HG02840 (cell line): ENCODE data around the gene INPP5D.

ENCODE experiments used
- ATAC-seq: cut with Tn5 transposase; IDR thresholded peaks from one replicate; pipeline ENCODE4 v1.9.1; 2021; ENCODE audit warnings: mild to moderate bottlenecking, moderate library complexity, moderate number of reproducible peaks; ENCODE audit not compliant: unreplicated experiment, low FRiP score

Gene INPP5D

DNA sequence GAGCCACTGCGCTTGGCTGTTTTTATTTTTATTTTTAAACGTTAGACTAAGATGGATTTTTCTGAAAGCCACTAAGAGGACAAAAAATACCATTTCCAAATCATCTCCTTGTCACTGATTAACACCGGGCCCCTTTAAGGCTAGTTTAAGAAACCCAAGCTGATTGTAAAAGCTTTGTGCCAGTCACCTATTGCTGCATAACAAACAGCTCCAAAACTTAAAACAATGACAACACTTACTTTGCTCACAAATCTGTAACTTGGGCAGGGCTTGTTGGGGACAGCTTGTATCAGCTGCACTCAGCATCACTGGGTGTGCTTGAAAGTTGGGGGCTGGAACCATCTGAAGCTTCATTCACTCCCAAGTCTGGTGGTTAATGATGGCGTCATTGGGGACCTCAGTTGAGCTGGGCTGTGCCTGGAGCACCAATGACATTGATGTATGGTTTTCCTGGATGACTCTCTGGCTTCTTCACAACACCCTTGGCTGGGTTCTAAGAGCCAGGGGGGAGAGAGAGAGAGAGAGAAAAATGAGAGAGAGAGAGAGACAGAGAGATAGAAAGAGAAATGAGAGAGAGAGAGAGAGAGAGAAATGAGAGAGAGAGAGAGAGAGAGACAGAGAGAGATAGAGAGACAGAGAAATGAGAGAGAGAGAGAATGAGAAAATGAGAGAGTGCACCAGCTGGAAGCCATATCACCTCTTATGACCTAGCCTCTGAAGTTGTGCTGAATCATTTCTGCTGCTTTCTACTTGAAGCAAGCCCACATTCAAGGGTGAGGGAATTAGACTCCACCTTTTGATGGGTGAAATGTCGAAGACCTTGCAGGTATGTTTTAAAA, 165.3 kb downstream of the INPP5D start:
- ATAC-seq = no peak

DNA sequence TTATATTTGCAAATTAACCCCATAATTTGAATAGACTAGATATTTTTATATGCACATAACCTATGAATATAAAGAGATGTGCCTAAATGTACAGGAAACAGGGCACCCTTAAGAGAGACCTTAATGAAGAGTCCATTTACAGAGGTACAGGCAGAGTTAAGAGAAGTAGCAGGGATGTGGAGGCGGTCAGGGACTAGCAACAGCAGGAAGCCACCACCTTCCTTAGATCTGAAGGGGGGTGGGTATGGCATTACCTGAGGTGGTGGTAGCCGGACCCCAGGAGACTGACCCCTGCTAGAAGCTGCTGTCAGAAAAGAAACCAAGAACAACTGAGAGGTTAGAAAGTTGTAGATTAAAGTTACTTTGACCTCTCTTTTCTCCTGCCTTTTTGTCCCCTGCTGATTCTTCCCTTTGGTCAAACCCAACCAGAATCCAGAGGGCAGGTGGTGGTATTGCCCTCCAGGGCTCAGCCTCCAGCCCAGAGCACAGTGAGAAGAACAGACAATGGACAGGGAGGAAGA, 166.4 kb downstream of the INPP5D start:
- ATAC-seq = no peak

DNA sequence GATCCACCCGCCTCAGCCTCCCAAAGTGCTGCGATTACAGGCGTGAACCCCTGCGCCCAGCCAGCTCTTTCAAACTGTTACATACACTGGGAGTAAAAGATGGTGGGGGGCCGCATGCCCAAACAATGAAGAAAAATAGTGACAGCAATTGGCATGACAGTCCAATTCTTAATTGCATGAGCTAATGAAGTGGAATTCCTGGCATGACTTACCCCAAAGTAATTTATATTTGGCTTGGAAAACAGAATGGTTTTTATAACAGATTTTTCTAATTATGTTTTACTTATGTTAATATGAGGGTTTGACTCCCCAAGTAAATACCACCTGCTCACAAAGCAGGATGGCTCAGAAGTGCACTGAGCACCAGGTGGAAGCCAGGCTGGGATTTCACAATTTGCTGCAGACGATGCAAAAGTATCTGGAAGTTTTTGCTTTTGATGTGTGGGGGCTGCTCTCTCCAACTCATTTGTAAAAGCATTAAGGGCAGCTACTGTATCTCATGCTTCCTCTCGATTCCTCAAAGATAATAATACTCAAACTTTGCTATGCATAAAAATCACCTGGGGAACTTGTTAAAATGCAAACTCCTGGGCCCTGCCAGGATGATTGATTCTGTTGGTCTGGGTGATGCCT, 167.3 kb downstream of the INPP5D start:
- ATAC-seq = no peak

DNA sequence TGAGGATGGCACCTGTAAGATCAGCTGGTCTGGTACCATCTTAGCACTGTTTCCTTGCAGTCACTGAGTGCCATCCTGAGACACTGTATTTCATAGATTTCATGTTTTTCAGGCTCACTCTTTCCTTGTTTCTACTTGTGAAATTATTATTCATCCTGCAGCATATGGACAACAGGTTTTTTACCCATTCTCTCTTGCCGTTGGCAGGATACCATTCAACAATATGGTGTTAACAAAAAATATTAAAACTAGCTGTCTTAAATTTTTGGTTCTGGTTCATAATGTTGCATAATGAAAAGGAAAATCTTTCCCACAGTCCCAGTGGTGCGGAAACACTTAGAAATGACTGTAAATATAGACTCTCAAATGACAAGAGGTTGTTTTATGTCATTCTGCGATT, 168.2 kb downstream of the INPP5D start:
- no peak for ATAC-seq

DNA sequence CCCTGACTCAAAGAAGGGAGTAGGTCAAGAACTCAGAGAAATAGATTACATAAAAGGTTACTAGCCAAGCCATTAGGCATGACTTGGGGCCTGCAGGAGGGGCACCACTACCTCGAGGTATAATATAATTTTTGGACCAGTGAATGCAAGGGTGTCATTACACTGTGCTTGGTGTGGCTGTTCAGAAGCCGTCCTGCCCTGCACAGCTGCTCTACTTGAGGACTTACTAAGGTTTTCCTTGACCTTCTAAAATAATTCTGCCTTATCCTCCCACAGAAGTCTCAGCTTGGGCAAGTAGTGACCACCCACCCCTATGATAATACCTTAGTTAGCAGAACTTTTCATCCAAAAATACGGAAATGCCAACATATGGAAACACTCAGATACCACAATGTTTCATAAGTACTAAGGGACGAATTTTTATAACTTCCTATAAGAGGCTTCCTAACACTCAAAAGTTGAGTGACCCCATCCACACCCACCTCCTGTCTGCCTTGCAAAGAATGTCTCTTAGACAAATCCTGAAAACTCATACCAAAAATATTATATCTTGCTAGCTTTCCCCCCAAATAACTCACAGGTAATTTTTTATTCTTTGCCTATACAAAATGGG, 173.6 kb downstream of the INPP5D start:
- ATAC-seq = no peak

DNA sequence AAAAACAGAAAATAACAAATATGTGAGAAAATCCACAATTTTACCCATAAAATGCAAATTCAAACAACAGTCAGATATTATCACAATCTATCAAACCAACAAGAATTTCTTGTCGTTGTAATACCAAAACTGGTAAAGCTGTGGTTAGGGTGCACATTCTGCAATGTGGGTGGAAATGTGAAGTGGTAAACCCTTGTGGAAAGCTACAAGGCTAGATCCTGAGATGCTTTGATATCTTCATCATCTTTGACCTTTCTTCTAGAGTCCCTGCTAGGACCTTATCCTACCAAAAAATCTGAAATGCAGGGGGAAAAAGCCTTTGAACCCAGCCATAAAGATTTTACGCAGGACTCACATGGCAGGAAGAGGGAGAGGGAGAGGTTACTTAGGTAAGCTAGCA, 174.1 kb downstream of the INPP5D start:
- no peak for ATAC-seq

DNA sequence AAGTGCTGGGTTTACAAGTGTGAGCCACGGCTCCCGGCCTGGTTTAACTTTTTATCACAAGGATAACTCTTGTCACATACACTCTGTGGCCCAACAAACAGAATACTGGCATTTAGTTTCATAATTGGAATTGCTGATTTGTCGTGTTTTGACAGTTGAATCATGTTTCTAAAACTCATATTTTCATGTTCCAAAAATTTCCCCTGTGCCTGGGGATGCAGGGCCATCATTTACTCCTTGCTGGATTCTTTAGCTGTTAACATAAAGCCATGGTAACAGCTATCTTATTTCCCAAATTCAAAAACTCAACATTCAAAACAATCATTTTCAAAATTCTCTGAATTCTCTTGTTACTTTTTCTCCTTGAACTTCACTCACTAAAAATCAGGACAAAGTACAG, 174.9 kb downstream of the INPP5D start:
- ATAC-seq = no peak

DNA sequence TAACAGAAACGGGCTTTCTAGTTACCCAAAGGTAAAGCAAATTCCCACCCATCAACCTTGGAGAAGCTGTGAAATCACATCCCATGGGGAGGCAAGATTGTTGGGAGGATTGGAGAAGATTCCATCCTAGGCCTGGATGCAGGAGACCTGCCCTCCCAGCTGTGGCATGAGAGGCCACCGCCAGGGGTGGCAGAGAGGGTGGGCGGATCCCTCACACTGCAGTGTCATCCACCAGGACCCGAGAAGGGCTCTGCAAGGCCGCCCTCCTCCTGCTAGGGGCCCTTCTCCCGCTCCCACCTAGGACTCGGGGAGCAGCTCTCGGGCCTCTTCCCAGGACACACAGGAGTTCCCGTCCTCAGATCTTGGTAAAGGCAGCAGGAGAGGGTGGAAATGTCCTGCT, 175.8 kb downstream of the INPP5D start:
- no peak for ATAC-seq

DNA sequence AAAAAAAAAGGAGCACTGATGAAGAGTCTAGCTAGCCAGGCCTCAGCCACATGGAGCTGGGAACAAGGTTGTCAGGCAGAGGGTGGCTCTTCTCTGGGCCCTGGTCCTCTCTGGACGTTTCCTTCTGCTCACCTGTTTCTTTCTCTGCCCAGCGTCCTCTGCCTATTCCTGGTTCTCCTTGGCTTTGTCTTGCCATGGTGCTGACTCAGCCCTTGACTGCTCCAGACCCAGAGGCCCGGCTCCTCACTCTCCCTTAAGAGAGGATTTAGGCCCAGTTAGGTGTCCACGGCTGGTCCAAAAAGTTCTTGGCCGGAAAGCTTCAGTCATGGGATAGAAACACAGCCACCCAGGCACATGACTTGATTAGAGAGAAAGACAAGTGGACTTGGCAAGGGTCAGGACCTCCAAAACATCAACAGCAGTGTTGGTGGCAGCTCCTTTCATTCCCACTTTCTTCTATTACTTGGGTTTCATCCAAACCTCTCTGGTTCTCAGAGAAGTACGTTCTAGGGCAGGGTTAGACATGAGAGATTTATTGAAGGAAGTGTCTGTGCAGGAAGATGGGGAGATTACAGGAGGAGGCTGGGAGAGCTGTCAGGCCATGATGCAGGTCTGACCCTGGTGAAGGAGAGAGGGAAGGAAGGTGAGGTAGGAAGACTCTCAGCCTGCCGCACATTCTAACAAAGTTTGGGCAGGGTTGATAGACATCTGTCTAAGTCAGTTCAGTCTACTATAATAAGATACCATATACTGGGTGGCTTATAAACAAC, 176.9 kb downstream of the INPP5D start:
- ATAC-seq = no peak

DNA sequence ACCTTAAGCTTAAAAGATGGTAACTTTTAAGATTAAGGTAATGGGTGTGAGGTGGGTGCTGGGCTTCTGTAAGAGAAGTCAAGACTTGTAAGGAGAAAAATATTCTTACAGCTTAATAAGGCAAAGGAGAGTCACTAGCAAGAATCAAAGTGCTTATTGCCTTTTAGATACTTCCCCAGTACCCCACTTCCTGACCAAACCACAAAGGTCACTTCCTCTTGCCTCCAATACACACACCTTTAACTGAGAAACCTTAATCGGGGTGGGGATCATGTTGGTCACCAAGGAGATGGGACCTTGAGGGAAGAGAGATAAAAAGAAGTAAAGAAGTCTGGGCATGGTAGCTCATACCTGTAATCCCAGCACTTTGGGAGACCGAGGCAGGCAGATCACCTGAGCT, 180.8 kb downstream of the INPP5D start:
- no peak for ATAC-seq

DNA sequence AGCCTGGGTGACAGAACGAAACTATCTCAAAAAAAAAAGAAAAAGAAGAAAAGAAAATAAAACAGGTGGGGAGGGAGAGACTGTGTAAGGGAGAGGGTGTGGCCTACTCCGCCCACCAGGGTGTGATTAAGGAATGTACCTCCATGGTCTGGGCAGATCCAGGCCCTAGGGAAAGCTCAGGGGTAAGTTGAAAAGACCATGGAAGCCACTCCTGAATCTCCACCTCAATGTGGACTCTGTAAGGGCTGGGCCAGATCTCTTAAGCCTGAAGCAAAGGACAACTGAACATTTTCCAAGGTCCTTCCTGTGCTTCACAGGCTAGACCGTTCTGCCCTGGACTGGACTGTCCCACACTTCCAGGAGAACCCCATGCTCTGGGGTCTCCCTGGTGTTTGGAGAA, 181.7 kb downstream of the INPP5D start:
- no peak for ATAC-seq

DNA sequence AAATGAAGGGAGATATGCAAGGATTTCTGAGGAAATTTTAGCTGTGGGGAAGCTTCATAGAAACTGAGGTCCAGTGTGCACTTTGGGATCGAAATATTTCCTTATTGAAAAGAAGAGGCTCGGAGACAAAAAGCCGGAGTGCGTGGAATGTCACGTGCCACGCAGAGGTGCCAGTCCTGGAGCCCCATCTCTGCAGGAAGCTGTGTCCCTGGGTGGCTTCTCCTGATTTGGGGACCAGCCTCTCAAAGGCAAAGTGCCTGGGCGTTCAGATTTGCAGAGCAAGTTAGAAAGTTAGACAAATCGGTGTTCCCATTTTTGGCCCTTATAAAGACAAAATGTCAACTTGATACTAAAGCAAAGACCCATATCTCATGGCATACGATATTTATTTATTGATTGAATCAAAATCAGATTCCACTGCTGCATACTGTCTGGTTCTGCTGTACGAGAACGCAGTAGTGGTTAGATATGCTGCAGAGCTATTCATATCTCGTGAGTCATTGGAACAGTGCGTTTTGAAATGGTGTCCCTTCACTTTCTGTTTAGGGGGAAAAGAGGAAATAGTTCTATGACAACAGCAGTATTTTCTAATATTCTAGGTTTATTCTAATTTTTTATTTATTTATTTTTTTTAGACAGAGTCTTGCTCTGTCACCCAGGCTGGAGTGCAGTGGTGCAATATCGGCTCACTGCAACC, 182.2 kb downstream of the INPP5D start:
- no peak for ATAC-seq

DNA sequence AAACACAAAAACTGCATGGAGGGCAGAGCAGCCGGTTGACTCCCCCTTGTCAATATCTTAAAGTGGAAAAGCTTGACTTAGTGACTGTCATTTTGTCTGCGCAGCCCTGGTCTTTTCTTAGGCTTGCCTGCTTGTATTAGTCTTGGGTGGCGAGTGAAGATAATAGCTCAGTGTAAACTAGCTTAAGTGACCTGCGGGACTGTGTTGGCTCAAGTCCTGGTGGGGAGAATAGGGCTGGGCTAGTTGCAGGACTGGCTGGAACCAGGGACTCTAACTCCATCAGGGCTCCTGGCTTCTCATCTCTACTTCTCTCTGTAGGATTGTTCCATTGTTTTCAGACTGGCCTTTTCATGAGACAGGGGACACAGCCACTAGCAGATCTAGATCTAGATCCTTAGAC, 183.2 kb downstream of the INPP5D start:
- no peak for ATAC-seq

DNA sequence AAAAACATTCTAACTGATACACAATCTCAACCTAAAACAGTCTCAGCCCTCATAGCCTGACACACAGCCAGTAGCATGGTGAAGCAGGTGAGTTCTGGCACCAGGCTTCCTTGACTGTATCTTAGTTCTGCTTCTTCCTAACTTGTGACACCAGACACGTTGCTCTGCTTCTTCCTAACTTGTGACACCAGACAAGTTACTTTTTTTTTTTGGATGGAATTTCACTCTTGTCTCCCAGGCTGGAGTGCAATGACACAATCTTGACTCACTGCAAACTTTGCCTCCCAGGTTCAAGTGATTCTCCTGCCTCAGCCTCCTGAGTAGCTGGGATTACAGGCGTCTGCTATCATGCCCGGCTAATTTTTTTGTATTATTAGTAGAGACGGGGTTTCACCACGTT, 184.7 kb downstream of the INPP5D start:
- no peak for ATAC-seq

DNA sequence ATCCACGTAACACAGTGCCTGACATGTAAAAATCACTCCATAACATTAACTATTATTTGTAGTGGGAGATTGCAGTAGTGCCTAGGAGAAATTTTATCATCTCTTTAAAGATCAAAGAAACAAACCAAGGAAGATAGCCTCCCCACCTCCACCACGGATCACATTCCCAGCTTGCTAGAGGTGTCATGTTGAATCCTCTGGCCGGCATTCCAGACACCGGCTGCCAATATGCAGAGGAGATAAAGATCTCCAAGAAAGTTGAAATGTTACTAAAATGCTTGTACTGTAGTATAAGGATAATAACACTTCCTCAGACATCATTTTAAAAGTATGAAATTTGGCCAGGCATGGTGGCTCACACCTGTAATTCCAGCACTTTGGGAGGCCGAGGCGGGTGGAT, 185.3 kb downstream of the INPP5D start:
- ATAC-seq = no peak

DNA sequence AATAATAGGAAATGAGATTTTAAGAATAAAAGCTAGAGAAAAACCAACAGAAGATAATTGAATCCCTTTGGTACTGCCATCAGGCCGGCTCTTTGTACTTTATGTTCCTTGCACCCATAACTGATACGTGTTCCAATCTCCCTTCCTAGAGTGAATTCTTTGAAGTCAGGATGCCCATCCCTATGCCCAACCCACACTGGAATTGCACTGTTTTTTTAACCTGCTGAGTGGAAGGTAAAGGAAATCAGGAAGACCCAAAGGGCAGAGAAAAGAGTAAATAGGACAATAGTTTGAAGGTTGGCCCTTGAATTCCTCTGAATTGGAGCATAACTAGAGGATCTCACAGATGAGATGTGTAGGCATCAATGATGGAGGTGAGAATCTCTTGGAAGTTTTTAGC, 187.0 kb downstream of the INPP5D start:
- ATAC-seq = no peak

DNA sequence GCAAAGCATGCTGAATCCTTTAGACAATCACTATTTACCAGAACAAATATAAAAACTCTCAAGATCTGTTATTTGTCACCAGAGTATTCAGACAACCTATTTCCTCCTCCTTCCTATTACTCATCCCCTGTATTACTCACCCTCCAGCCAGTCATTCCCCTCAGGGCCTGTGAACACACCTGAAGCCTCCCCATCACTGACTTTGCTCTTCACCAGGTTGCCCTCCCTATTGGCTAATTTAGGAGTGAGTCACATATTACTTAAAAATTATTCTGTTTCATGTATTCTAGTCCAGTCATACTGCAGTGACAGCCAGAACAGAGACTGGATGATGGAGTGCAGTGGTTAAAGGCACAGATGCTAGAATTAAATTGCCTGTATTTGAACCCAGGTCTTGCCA, 187.6 kb downstream of the INPP5D start:
- ATAC-seq = no peak

DNA sequence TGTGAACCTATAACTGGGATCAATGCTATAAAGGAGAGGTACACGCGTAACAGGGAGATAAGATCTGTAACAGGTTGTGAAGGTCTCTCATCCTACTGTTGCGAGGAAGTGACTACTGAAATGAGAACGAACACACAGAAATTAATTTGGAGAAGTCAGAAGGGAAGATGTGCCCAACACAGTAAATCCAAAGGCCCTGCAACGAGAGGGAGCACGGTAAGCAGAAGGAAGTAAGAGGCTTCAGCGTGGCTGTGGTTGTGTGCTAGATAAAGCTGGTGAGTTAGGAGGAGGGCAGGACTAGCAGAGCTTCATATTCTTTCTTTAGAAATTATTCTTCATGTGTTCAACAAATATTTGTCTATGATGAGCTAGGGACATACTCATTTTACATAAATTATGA, 188.9 kb downstream of the INPP5D start:
- ATAC-seq = no peak

DNA sequence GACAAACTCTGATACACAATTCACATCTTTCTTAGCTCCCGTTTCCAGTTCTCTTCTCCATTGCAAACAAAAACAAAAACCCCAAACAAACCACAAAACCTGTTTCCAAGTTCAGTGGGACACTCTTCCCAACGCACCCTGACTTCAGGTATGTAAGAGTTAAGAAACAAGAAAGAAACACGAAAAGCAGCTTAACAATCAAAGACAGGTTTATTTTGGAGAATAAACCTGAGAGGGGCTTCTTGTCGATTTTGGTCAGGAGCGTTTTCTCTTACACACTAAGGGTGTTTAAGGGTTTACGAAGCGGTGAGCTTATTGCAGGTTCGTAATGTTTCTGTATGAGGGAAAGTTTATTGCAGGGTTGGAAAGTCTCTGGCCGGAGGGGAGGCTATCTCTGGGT, 190.4 kb downstream of the INPP5D start:
- no peak for ATAC-seq

DNA sequence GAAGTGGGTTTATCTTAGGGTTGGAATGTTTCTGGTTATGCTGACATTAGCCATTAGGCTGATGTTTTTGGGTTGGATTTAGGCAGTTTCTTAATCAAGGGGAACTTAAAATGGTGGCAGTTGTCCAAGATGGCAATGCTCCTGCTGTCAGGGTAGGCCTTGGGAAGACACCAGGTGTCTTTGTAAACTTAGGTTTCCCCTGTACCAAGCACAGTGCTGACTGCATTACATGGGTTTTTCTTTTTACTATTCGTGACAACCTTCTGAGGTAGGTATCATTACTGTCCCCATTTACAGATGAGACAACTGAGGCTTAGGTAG, 190.8 kb downstream of the INPP5D start:
- ATAC-seq = no peak
